IPS-20b (cell line): ENCODE measurements around the gene CYTH3.
"Not testable (repeated sequence)": the region's sequence is repeated elsewhere in the genome, so short reads cannot be mapped to it uniquely, and the experiment has no call there.

Experiments
- H3K27ac ChIP-seq: one replicate; pipeline ENCODE4 v1.5.1; 2013; ENCODE audit warnings: low read length
- H3K27me3 ChIP-seq: 2 replicates; pipeline ENCODE4 v1.6.1; 2013; ENCODE audit warnings: mild to moderate bottlenecking, low read length, inconsistent platforms; ENCODE audit not compliant: insufficient read depth
- H3K36me3 ChIP-seq: 2 replicates; pipeline ENCODE4 v1.6.1; 2013; ENCODE audit warnings: low read depth, mild to moderate bottlenecking, inconsistent platforms, low read length, moderate library complexity; ENCODE audit not compliant: insufficient read depth
- H3K4me1 ChIP-seq: 2 replicates; pipeline ENCODE4 v1.6.1; 2013; ENCODE audit warnings: mild to moderate bottlenecking, control low read depth, inconsistent platforms, low read length, moderate library complexity; ENCODE audit not compliant: insufficient read depth
- H3K4me3 ChIP-seq: 2 replicates; pipeline ENCODE4 v1.5.1; 2013; ENCODE audit warnings: mild to moderate bottlenecking, low read length, inconsistent platforms
- H3K9ac ChIP-seq: 2 replicates; pipeline ENCODE4 v1.6.1; 2013; ENCODE audit warnings: low read depth, mild to moderate bottlenecking, inconsistent platforms, low read length, moderate library complexity
- H3K9me3 ChIP-seq: 2 replicates; pipeline ENCODE4 v1.6.1; 2013; ENCODE audit warnings: mild to moderate bottlenecking, low read depth, low read length, inconsistent platforms; ENCODE audit not compliant: insufficient read depth

The CYTH3 gene

GRCh38 chr7:6223411-6223810 lies 49.0 kb downstream of the CYTH3 start:
- H3K9me3 ChIP-seq, H3K36me3 ChIP-seq, H3K27ac ChIP-seq, H3K4me3 ChIP-seq, H3K9ac ChIP-seq, H3K27me3 ChIP-seq: not testable (repeated sequence)
- H3K4me1 ChIP-seq = peaks cover 10% of the 10 kb centered on the region

GRCh38 chr7:6223010-6223409 lies 49.4 kb downstream of the CYTH3 start:
- not testable (repeated sequence) for H3K27ac ChIP-seq, H3K4me1 ChIP-seq, H3K27me3 ChIP-seq, H3K4me3 ChIP-seq, H3K9ac ChIP-seq, H3K36me3 ChIP-seq, H3K9me3 ChIP-seq

GRCh38 chr7:6221340-6222319 lies 50.8 kb downstream of the CYTH3 start:
- H3K9ac ChIP-seq = no peak overlapping the region
- H3K4me1 ChIP-seq = no peaks in the 10 kb centered on the region

GRCh38 chr7:6218329-6218728 lies 54.1 kb downstream of the CYTH3 start:
- no peak overlapping the region for H3K9ac ChIP-seq

More at GRCh38 chr7:6221340-6222319, 50.8 kb downstream of the CYTH3 start:
- H3K4me3 ChIP-seq = no peak overlapping the region
- no peak overlapping the region for H3K27ac ChIP-seq
- no peaks in the 10 kb centered on the region for H3K36me3 ChIP-seq
- no peaks in the 10 kb centered on the region for H3K9me3 ChIP-seq
- no peaks in the 10 kb centered on the region for H3K27me3 ChIP-seq

GRCh38 chr7:6212008-6212407 lies 60.4 kb downstream of the CYTH3 start:
- no peak overlapping the region for H3K9ac ChIP-seq
- no peaks in the 10 kb centered on the region for H3K27me3 ChIP-seq
- no peak overlapping the region for H3K4me3 ChIP-seq
- no peaks in the 10 kb centered on the region for H3K9me3 ChIP-seq
- H3K27ac ChIP-seq = no peak overlapping the region
- H3K36me3 ChIP-seq = no peaks in the 10 kb centered on the region
- no peaks in the 10 kb centered on the region; the same call in 1 of the 2 replicates for H3K4me1 ChIP-seq

More at GRCh38 chr7:6218329-6218728, 54.1 kb downstream of the CYTH3 start:
- Histone ChIP-seq H3K4me3 (no peak overlapping the region), H3K4me1 (no peaks in the 10 kb centered on the region; the same call in 1 of the 2 replicates), H3K27me3 (no peaks in the 10 kb centered on the region), H3K9me3 (no peaks in the 10 kb centered on the region), H3K27ac (no peak overlapping the region), H3K36me3 (no peaks in the 10 kb centered on the region)

GRCh38 chr7:6210621-6211372 lies 61.6 kb downstream of the CYTH3 start:
- no peaks in the 10 kb centered on the region for H3K36me3 ChIP-seq
- no peak overlapping the region for H3K4me3 ChIP-seq
- no peaks in the 10 kb centered on the region for H3K27me3 ChIP-seq
- no peaks in the 10 kb centered on the region for H3K9me3 ChIP-seq
- H3K9ac ChIP-seq = no peak overlapping the region
- H3K27ac ChIP-seq = no peak overlapping the region
- no peaks in the 10 kb centered on the region; the same call in 1 of the 2 replicates for H3K4me1 ChIP-seq

GRCh38 chr7:6209340-6209739 lies 63.1 kb downstream of the CYTH3 start:
- Histone ChIP-seq H3K4me3 (no peak overlapping the region), H3K9ac (no peak overlapping the region), H3K27me3 (no peaks in the 10 kb centered on the region), H3K36me3 (no peaks in the 10 kb centered on the region), H3K4me1 (no peaks in the 10 kb centered on the region), H3K27ac (no peak overlapping the region), H3K9me3 (no peaks in the 10 kb centered on the region)

GRCh38 chr7:6208573-6209328 lies 63.7 kb downstream of the CYTH3 start:
- Histone ChIP-seq H3K4me3 (no peak overlapping the region), H3K9me3 (no peaks in the 10 kb centered on the region), H3K27ac (no peak overlapping the region), H3K9ac (no peak overlapping the region), H3K4me1 (no peaks in the 10 kb centered on the region), H3K36me3 (no peaks in the 10 kb centered on the region), H3K27me3 (no peaks in the 10 kb centered on the region)

- H3K4me1 ChIP-seq = no peaks in the 10 kb centered on the region
- no peak overlapping the region for H3K9ac ChIP-seq
- H3K27ac ChIP-seq = no peak overlapping the region
- H3K9me3 ChIP-seq = no peaks in the 10 kb centered on the region
- no peaks in the 10 kb centered on the region for H3K27me3 ChIP-seq
- no peaks in the 10 kb centered on the region for H3K36me3 ChIP-seq
- H3K4me3 ChIP-seq = no peak overlapping the region
Measured at GRCh38 chr7:6205971-6206660, 66.3 kb downstream of the CYTH3 start.

GRCh38 chr7:6203381-6203780 lies 69.0 kb downstream of the CYTH3 start:
- H3K27ac ChIP-seq = no peak overlapping the region
- H3K4me3 ChIP-seq = no peak overlapping the region
- peaks cover 15% of the 10 kb centered on the region for H3K4me1 ChIP-seq
- H3K27me3 ChIP-seq = no peaks in the 10 kb centered on the region
- H3K9ac ChIP-seq = no peak overlapping the region
- no peaks in the 10 kb centered on the region for H3K36me3 ChIP-seq
- no peaks in the 10 kb centered on the region for H3K9me3 ChIP-seq

- Histone ChIP-seq H3K27ac (no peak overlapping the region), H3K27me3 (no peaks in the 10 kb centered on the region), H3K9me3 (no peaks in the 10 kb centered on the region), H3K36me3 (no peaks in the 10 kb centered on the region), H3K4me1 (peaks cover 23% of the 10 kb centered on the region), H3K4me3 (no peak overlapping the region), H3K9ac (no peak overlapping the region)
Measured at GRCh38 chr7:6202117-6202516, 70.3 kb downstream of the CYTH3 start.
